Measurements from ENCODE around the gene ARHGAP10. TPM values are rescaled to one million over a fixed set of nuclear protein-coding genes. Genes with fewer than 3 reads are reported as not detected.
"Not testable (repeated sequence)": the region's sequence is repeated elsewhere in the genome, so short reads cannot be mapped to it uniquely, and the experiment has no call there.

The ARHGAP10 gene
- total RNA-seq, 2 experiments from 2014 or later = 7.1 to 8.0 TPM

- ChIA-PET POLR2A (no interaction called here), CTCF (interaction anchor here (0.6 to 8.6 kb wide), 109 partner anchors 8 to 1398 kb away, joined by 3 to 224 read pairs (median 6); partner anchors contain the start of genes ARHGAP10, PRMT9 and TMEM184C)
- Mint-ChIP-seq H3K9me3 (no peaks in the 10 kb centered on the region), H3K4me3 (no peak overlapping the region), H3K36me3 (peaks cover 3% of the 10 kb centered on the region), H3K27ac (no peak overlapping the region), H3K4me1 (ENCODE audit: low read depth) (peaks cover 7% of the 10 kb centered on the region), H3K27me3 (no peaks in the 10 kb centered on the region)
- peak; percentile 94 for DNase-seq
- intact Hi-C loops (cut with micrococcal nuclease) = loop anchor here (1.0 to 5.0 kb wide), 6 partner anchors 158 to 704 kb away; partner anchors contain the start of genes PRMT9 and TMEM184C
Measured at GRCh38 chr4:147866532-147867271, 134.8 kb downstream of the ARHGAP10 start.

- H3K9me3 Mint-ChIP-seq = no peaks in the 10 kb centered on the region
- ChIA-PET POLR2A (no interaction called here), CTCF (interaction anchor here (2.0 kb wide), 1 partner anchor 8 kb away, joined by 14 read pairs; no protein-coding TSS in a partner anchor)
- no peaks in the 10 kb centered on the region for H3K4me1 Mint-ChIP-seq (ENCODE audit: low read depth)
- no peak overlapping the region for H3K4me3 Mint-ChIP-seq
- peaks cover 8% of the 10 kb centered on the region for H3K36me3 Mint-ChIP-seq
- intact Hi-C loops (cut with micrococcal nuclease) = no loop called here
- DNase-seq = no peak
- no peaks in the 10 kb centered on the region for H3K27me3 Mint-ChIP-seq
- no peak overlapping the region for H3K27ac Mint-ChIP-seq
Measured at GRCh38 chr4:147874109-147874508, 142.2 kb downstream of the ARHGAP10 start.

GRCh38 chr4:147877308-147877771, 145.5 kb downstream of the ARHGAP10 start:
- intact Hi-C loops (cut with micrococcal nuclease) = no loop called here
- no peaks in the 10 kb centered on the region for H3K27me3 Mint-ChIP-seq
- CTCF ChIA-PET = interaction anchor here (6.3 kb wide), 1 partner anchor 11 kb away, joined by 40 read pairs; no protein-coding TSS in a partner anchor
- peaks cover 15% of the 10 kb centered on the region for H3K36me3 Mint-ChIP-seq
- no peaks in the 10 kb centered on the region for H3K9me3 Mint-ChIP-seq
- no peak overlapping the region for H3K4me3 Mint-ChIP-seq
- POLR2A ChIA-PET = no interaction called here
- H3K27ac Mint-ChIP-seq = no peak overlapping the region
- no peak for DNase-seq
- H3K4me1 Mint-ChIP-seq (ENCODE audit: low read depth) = no peaks in the 10 kb centered on the region

GRCh38 chr4:147879676-147880075, 147.8 kb downstream of the ARHGAP10 start:
- H3K27ac Mint-ChIP-seq = no peak overlapping the region
- POLR2A ChIA-PET = no interaction called here
- DNase-seq = no peak
- no peak overlapping the region for H3K4me3 Mint-ChIP-seq
- H3K9me3 Mint-ChIP-seq = peaks cover 3% of the 10 kb centered on the region
- intact Hi-C loops (cut with micrococcal nuclease) = no loop called here
- H3K27me3 Mint-ChIP-seq = no peaks in the 10 kb centered on the region
- CTCF ChIA-PET = interaction anchor here (6.3 kb wide), 1 partner anchor 13 kb away, joined by 40 read pairs; no protein-coding TSS in a partner anchor
- H3K4me1 Mint-ChIP-seq (ENCODE audit: low read depth) = no peaks in the 10 kb centered on the region
- peaks cover 23% of the 10 kb centered on the region for H3K36me3 Mint-ChIP-seq

- intact Hi-C loops (cut with micrococcal nuclease) = no loop called here
- H3K27ac Mint-ChIP-seq = no peak overlapping the region
- POLR2A ChIA-PET = no interaction called here
- no peaks in the 10 kb centered on the region for H3K4me1 Mint-ChIP-seq (ENCODE audit: low read depth)
- DNase-seq = no peak
- H3K27me3 Mint-ChIP-seq = no peaks in the 10 kb centered on the region
- H3K4me3 Mint-ChIP-seq = no peak overlapping the region
- H3K36me3 Mint-ChIP-seq = peaks cover 28% of the 10 kb centered on the region
- CTCF ChIA-PET = interaction anchor here (6.3 kb wide), 1 partner anchor 14 kb away, joined by 40 read pairs; no protein-coding TSS in a partner anchor
- H3K9me3 Mint-ChIP-seq = peaks cover 11% of the 10 kb centered on the region
Measured at GRCh38 chr4:147880511-147880910, 148.6 kb downstream of the ARHGAP10 start.

GRCh38 chr4:147884536-147884935, 152.6 kb downstream of the ARHGAP10 start:
- intact Hi-C loops (cut with micrococcal nuclease) = no loop called here
- ChIA-PET CTCF (interaction anchor here (1.7 kb wide), 1 partner anchor 18 kb away, joined by 7 read pairs; no protein-coding TSS in a partner anchor), POLR2A (no interaction called here)
- Mint-ChIP-seq H3K9me3 (peaks cover 13% of the 10 kb centered on the region), H3K4me1 (ENCODE audit: low read depth) (no peaks in the 10 kb centered on the region), H3K36me3 (peaks cover 41% of the 10 kb centered on the region), H3K4me3 (no peak overlapping the region), H3K27ac (no peak overlapping the region), H3K27me3 (no peaks in the 10 kb centered on the region)
- DNase-seq = no peak

GRCh38 chr4:147885216-147885615, 153.3 kb downstream of the ARHGAP10 start:
- H3K4me3 Mint-ChIP-seq; H3K4me1 Mint-ChIP-seq (ENCODE audit: low read depth); H3K27me3 Mint-ChIP-seq; CTCF ChIA-PET; H3K27ac Mint-ChIP-seq; DNase-seq; POLR2A ChIA-PET; intact Hi-C loops (cut with micrococcal nuclease): not testable (repeated sequence)
- Mint-ChIP-seq H3K9me3 (peaks cover 13% of the 10 kb centered on the region), H3K36me3 (peaks cover 38% of the 10 kb centered on the region)

- DNase-seq = no peak
- ChIA-PET POLR2A (no interaction called here), CTCF (interaction anchor here (1.0 kb wide), 1 partner anchor 17 kb away, joined by 3 read pairs; no protein-coding TSS in a partner anchor)
- no peak overlapping the region for H3K27ac Mint-ChIP-seq
- no peaks in the 10 kb centered on the region for H3K4me1 Mint-ChIP-seq (ENCODE audit: low read depth)
- peaks cover 31% of the 10 kb centered on the region for H3K9me3 Mint-ChIP-seq
- intact Hi-C loops (cut with micrococcal nuclease) = no loop called here
- H3K27me3 Mint-ChIP-seq = no peaks in the 10 kb centered on the region
- peaks cover 38% of the 10 kb centered on the region for H3K36me3 Mint-ChIP-seq
- no peak overlapping the region for H3K4me3 Mint-ChIP-seq
Measured at GRCh38 chr4:147891476-147892115, 159.7 kb downstream of the ARHGAP10 start.

GRCh38 chr4:147899512-147899911, 167.6 kb downstream of the ARHGAP10 start:
- Mint-ChIP-seq H3K27me3 (no peaks in the 10 kb centered on the region), H3K9me3 (peaks cover 26% of the 10 kb centered on the region)

GRCh38 chr4:147901388-147901787, 169.5 kb downstream of the ARHGAP10 start:
- POLR2A ChIA-PET = no interaction called here
- intact Hi-C loops (cut with micrococcal nuclease) = no loop called here
- CTCF ChIA-PET = interaction anchor here (0.7 kb wide), 1 partner anchor 8 kb away, joined by 3 read pairs; no protein-coding TSS in a partner anchor
- no peak for DNase-seq
- Mint-ChIP-seq H3K4me3 (no peak overlapping the region), H3K4me1 (ENCODE audit: low read depth) (no peaks in the 10 kb centered on the region), H3K27me3 (no peaks in the 10 kb centered on the region), H3K27ac (no peak overlapping the region), H3K9me3 (peaks cover 13% of the 10 kb centered on the region), H3K36me3 (peaks cover 19% of the 10 kb centered on the region)

More at GRCh38 chr4:147899512-147899911, 167.6 kb downstream of the ARHGAP10 start:
- H3K36me3 Mint-ChIP-seq = peaks cover 22% of the 10 kb centered on the region
- no peak overlapping the region for H3K27ac Mint-ChIP-seq
- CTCF ChIA-PET = no interaction called here
- POLR2A ChIA-PET = no interaction called here
- intact Hi-C loops (cut with micrococcal nuclease) = no loop called here
- H3K4me1 Mint-ChIP-seq (ENCODE audit: low read depth) = no peaks in the 10 kb centered on the region
- H3K4me3 Mint-ChIP-seq = no peak overlapping the region
- no peak for DNase-seq

- ChIA-PET CTCF (no interaction called here), POLR2A (no interaction called here)
- peaks cover 13% of the 10 kb centered on the region for H3K9me3 Mint-ChIP-seq
- H3K4me3 Mint-ChIP-seq = no peak overlapping the region
- no peaks in the 10 kb centered on the region for H3K27me3 Mint-ChIP-seq
- intact Hi-C loops (cut with micrococcal nuclease) = no loop called here
- H3K4me1 Mint-ChIP-seq (ENCODE audit: low read depth) = no peaks in the 10 kb centered on the region
- H3K36me3 Mint-ChIP-seq = peaks cover 21% of the 10 kb centered on the region
- DNase-seq = no peak
- H3K27ac Mint-ChIP-seq = no peak overlapping the region
Measured at GRCh38 chr4:147901916-147902315, 170.0 kb downstream of the ARHGAP10 start.

- Mint-ChIP-seq H3K27me3 (no peaks in the 10 kb centered on the region), H3K4me1 (ENCODE audit: low read depth) (no peaks in the 10 kb centered on the region), H3K27ac (no peak overlapping the region), H3K36me3 (peaks cover 5% of the 10 kb centered on the region), H3K4me3 (no peak overlapping the region), H3K9me3 (peaks cover 2% of the 10 kb centered on the region)
- ChIA-PET POLR2A (no interaction called here), CTCF (interaction anchor here (0.6 to 0.7 kb wide), 2 partner anchors 8 to 202 kb away, joined by 3 to 4 read pairs; no protein-coding TSS in a partner anchor)
- intact Hi-C loops (cut with micrococcal nuclease) = no loop called here
- no peak for DNase-seq
Measured at GRCh38 chr4:147909225-147909624, 177.3 kb downstream of the ARHGAP10 start.
